Right lobe of liver (tissue), 6 donors: Measurements from ENCODE around the gene POLR3H. TPM values are rescaled to one million over a fixed set of nuclear protein-coding genes. Genes with fewer than 3 reads are reported as not detected.

ENCODE experiments used
- ATAC-seq, 4 donors: fragments of 200-7000 bp; cut with Tn5 transposase; one replicate each; pipeline ENCODE4 v1.9.1; 2020; ENCODE audit warnings: mild to moderate bottlenecking in 4 of 4, moderate library complexity in 4 of 4
- DNase-seq, 3 donors: peaks; one replicate each; pipeline ENCODE4 v3.0.0-alpha.2; 2020
- H3K27ac ChIP-seq, 3 donors: fragments of 200-600 bp; one replicate each; pipeline ENCODE4 v1.8.0; 2022
- H3K27me3 ChIP-seq, 2 donors: fragments of 200-600 bp; one replicate each; pipeline ENCODE4 v1.8.0; 2022
- H3K36me3 ChIP-seq, 4 donors: fragments of 200-600 bp; sonication (generic) in 1 of 4; one replicate each; pipeline versions ENCODE4 v1.5.1 to v1.8.0; 2017 to 2022; ENCODE audit warnings: control low read depth in 1 of 4
- H3K4me1 ChIP-seq, 4 donors: fragments of 200-600 bp; sonication (generic) in 1 of 4; one replicate each; pipeline versions ENCODE4 v1.5.1 to v1.8.0; 2017 to 2022; ENCODE audit warnings: control low read depth in 1 of 4
- H3K4me3 ChIP-seq, 3 donors: fragments of 200-600 bp; one replicate each; pipeline ENCODE4 v1.8.0; 2022
- H3K9me3 ChIP-seq, 4 donors: fragments of 200-600 bp; sonication (generic) in 1 of 4; one replicate each; pipeline versions ENCODE4 v1.5.1 to v1.8.0; 2017 to 2022; ENCODE audit warnings: control low read depth in 1 of 4
- CTCF ChIP-seq, 4 donors: fragments of 200-600 bp in 3 of 4; fragments of 450-650 bp in 1 of 4; IDR thresholded peaks; one replicate each; pipeline versions ENCODE4 v1.5.1 to v1.8.0; 2016 to 2022; ENCODE audit warnings: antibody characterized with exemption in 4 of 4, mild to moderate bottlenecking in 2 of 4
- POLR2A ChIP-seq: fragments of 450-650 bp; IDR thresholded peaks from one replicate; pipeline ENCODE4 v1.6.1; 2017; ENCODE audit warnings: antibody characterized with exemption, mild to moderate bottlenecking
- WGBS: methylation state at CpG from one replicate; pipeline ENCODE4 v1.1.6; 2018; ENCODE audit warnings: low coverage, low lambda C conversion rate; ENCODE audit not compliant: insufficient coverage; ENCODE audit errors: missing lambda C conversion rate; 5-methylcytosine and 5-hydroxymethylcytosine counted together
- intact Hi-C, 2 donors: fragments of 100-400 bp; cut with DNase I; formaldehyde crosslinking; loops; one replicate each; pipeline versions ENCODE4 v1.11.2 to v1.14.1; 2022
- total RNA-seq, 6 experiments: library from RNA; depleted of rRNA in 2 of 6; stranded (reverse); fragments of >200 nt in 2 of 6; fragmentation: NEBNext Ultra II Directional in 3 of 6; extraction: Animal tissue kit (Norgen Biotek cat#: 25700) in 3 of 6; gene quantifications; one replicate each; pipeline versions ENCODE4 v1.1.0 to v1.2.4, GENCODE V29; 2016 to 2023
- donor health status: DM: no; HTN: yes; CAD: no.
- donor health status: DM: no; HTN: no; CAD: no.
- donor health status: DM: no; HTN: no; CAD: no.
- donor health status: DM: no; HTN: yes; CAD: no.
- donor health status: DM: no; HTN: yes; CAD: no.

POLR3H gene
- total RNA-seq, 6 experiments from 2014 or later, result 9.5 to 23.0 (median 18.0) TPM

- H3K4me1 ChIP-seq, result peaks cover 0 to 20% (median 7%) of the 10 kb centered on the region in 4 donors
- no peaks in the 10 kb centered on the region for H3K9me3 ChIP-seq
- DNase-seq (no peak), ATAC-seq (no peak)
- H3K27ac ChIP-seq, result no peak overlapping the region
- H3K36me3 ChIP-seq, result peaks cover 0 to 36% (median 15%) of the 10 kb centered on the region in 4 donors
- no peaks in the 10 kb centered on the region for H3K27me3 ChIP-seq
- WGBS, result 92% methylated on average over 4 of the region's 8 CpGs
- intact Hi-C loops, result loop anchor here (5.0 to 10.0 kb wide), 3 partner anchors 52 to 109 kb away; partner anchors contain the start of genes ACO2 (in 1 of the 2) and PHF5A (in 1 of the 2)
- no peak for TF ChIP-seq CTCF (IDR thresholded peaks at IDR 0.05)
- TF ChIP-seq POLR2A, result no peak
- H3K4me3 ChIP-seq, result no peak overlapping the region
These were observed 27.8 kb downstream of the POLR3H start for GRCh38 chr22:41516462-41516861.

GRCh38 chr22:41513391-41513790, 30.9 kb downstream of the POLR3H start:
- H3K27ac ChIP-seq, result no peak overlapping the region
- DNase-seq, result no peak

GRCh38 chr22:41512421-41513194, 31.7 kb downstream of the POLR3H start:
- H3K9me3 ChIP-seq, result no peaks in the 10 kb centered on the region
- peaks cover 0 to 48% (median 18%) of the 10 kb centered on the region in 4 donors for H3K36me3 ChIP-seq
- H3K27ac ChIP-seq, result peak overlapping the region in 1 of 3 donors; percentile 12
- DNase-seq (peak in 1 of 3 donors; percentile 81), ATAC-seq (peak; percentile 69 to 79 (median 70))
- TF ChIP-seq POLR2A (no peak), CTCF (IDR thresholded peaks at IDR 0.05) (no peak)
- no peaks in the 10 kb centered on the region for H3K27me3 ChIP-seq
- 53% methylated on average over 12 of the region's 17 CpGs for WGBS
- intact Hi-C loops, result loop anchor here (10.0 kb wide), 2 partner anchors 48 to 58 kb away; partner anchors contain the start of genes ACO2 (in 1 of the 2) and PHF5A (in 1 of the 2)
- peaks cover 0 to 27% (median 11%) of the 10 kb centered on the region in 4 donors for H3K4me1 ChIP-seq
- no peak overlapping the region for H3K4me3 ChIP-seq

More at GRCh38 chr22:41513391-41513790, 30.9 kb downstream of the POLR3H start:
- intact Hi-C loops, result loop anchor here (10.0 kb wide), 2 partner anchors 49 to 59 kb away; partner anchors contain the start of genes ACO2 (in 1 of the 2) and PHF5A (in 1 of the 2)
- Histone ChIP-seq H3K4me3 (no peak overlapping the region), H3K27me3 (no peaks in the 10 kb centered on the region), H3K4me1 (peaks cover 0 to 27% (median 11%) of the 10 kb centered on the region in 4 donors), H3K36me3 (peaks cover 0 to 46% (median 16%) of the 10 kb centered on the region in 4 donors), H3K9me3 (no peaks in the 10 kb centered on the region)
- 91% methylated on average over 5 of the region's 5 CpGs for WGBS
- TF ChIP-seq POLR2A, result no peak
- TF ChIP-seq CTCF (IDR thresholded peaks at IDR 0.05), result no peak
- no peak for ATAC-seq

- WGBS, result no CpG with 5 or more reads among the region's 2 CpGs
- H3K27ac ChIP-seq, result peak overlapping the region in 1 of 3 donors; percentile 12
- H3K4me3 ChIP-seq, result no peak overlapping the region
- intact Hi-C loops, result loop anchor here (10.0 kb wide), 2 partner anchors 47 to 57 kb away; partner anchors contain the start of genes ACO2 (in 1 of the 2) and PHF5A (in 1 of the 2)
- no peaks in the 10 kb centered on the region for H3K9me3 ChIP-seq
- DNase-seq (peak in 1 of 3 donors; percentile 49), ATAC-seq (peak in 3 of 4 donors; percentile 49 to 59 (median 52))
- peaks cover 0 to 27% (median 11%) of the 10 kb centered on the region in 4 donors for H3K4me1 ChIP-seq
- peaks cover 0 to 44% (median 18%) of the 10 kb centered on the region in 4 donors for H3K36me3 ChIP-seq
- TF ChIP-seq POLR2A (no peak), CTCF (IDR thresholded peaks at IDR 0.05) (no peak)
- H3K27me3 ChIP-seq, result no peaks in the 10 kb centered on the region
These were observed 32.7 kb downstream of the POLR3H start for GRCh38 chr22:41511521-41511968.
